GM21423 (cell line): ENCODE results near the gene C16orf87.

Experiments
- ATAC-seq: cut with Tn5 transposase; IDR thresholded peaks from one replicate; pipeline ENCODE4 v1.9.1; 2021; ENCODE audit warnings: mild to moderate bottlenecking, moderate library complexity; ENCODE audit not compliant: unreplicated experiment

Gene C16orf87

GRCh38 chr16:46844771-46845170 lies 13.8 kb upstream of the C16orf87 start:
- no peak for ATAC-seq

GRCh38 chr16:46843898-46844642 lies 13.1 kb upstream of the C16orf87 start:
- ATAC-seq = no peak

DNA sequence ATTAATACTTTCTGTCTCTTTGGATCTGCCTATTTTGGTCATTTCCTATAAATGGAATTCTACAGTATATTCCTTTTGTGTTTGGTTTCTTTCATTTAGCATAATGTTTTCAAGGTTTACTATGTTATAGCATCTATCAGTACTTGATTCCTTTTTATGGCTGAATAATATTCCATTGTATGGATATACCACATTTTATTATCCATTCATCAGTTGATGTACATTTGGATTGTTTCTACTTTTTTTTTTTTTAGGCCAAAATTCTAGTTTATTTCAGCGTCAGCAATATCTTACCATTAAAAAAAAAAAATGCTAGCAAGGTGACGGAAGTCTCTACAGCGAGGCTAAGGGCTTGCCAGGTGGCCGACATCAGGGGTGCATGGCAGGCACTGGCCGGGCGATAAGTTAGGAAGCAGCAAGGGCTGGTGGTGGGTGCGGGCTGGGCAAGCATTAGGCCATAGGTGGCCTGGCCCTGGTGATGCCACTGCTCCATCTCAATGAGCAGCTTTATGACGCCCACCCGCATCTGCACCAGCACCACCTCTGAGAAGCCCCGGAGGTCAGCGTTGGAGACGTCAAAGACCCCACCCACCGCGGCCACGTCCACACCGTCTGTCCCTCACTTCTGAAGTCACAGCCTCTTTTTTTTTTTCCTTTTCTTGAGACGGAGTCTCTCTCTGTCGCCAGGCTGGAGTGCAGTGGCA lies 11.4 kb upstream of the C16orf87 start:
- ATAC-seq = no peak

GRCh38 chr16:46839986-46840443 lies 9.0 kb upstream of the C16orf87 start:
- no peak for ATAC-seq

DNA sequence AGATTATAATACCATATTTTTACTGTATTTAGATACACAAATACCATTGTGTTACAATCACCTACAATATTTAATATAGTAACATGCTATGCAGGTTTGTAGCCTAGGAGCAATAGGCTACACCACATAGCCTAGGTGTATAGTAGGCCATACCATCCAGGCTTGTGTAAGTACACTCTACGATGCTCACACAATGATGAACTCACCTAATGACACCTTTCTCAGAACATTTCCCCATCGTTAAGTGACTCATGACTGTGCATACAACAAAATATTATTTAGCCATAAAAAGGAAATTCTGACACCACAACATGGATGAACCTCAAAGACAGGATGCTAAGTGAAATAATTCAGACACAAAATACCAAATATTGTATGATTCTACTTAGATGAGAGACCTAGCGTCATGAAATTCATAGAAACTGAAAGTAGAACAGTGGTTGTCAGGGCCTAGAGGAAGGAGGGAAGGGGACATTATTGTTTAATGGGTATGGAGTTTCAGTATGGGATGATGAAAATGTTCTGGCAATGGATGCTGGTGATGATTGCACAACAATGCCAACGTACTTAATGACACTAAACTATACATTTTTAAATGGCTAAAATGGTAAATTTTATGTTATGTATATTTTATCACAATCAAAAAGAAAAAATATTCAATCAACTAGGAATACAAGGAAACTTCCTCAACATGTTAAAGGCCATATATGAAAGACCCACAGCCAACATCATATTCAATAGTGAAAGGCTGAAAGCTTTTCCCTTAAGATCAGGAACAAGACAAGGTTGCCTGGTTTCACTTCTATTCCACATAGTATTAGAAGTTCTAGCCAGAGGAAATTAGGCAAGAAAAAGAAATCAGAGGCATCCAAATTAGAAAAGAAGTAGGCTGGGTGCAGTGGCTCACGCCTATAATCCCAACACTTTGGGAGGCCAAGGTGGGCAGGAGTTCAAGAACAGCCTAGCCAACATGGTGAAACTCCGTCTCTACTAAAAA lies 5.9 kb upstream of the C16orf87 start:
- ATAC-seq = no peak

DNA sequence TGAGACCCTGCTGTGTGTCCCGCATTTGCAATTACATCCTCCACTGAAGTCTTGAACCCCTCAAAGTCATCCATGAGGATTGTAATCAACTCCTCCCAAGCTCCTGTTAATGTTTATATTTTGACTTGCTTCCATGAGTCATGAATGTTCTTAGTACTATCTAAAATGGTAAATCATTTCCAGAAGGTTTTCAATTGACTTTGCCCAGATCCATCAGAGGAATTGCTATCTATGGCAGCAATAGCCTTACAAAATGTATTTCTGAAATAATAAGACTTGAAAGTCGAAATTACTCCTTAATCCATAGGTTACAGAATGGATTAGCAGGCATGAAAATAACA lies 2.5 kb upstream of the C16orf87 start:
- ATAC-seq = no peak

DNA sequence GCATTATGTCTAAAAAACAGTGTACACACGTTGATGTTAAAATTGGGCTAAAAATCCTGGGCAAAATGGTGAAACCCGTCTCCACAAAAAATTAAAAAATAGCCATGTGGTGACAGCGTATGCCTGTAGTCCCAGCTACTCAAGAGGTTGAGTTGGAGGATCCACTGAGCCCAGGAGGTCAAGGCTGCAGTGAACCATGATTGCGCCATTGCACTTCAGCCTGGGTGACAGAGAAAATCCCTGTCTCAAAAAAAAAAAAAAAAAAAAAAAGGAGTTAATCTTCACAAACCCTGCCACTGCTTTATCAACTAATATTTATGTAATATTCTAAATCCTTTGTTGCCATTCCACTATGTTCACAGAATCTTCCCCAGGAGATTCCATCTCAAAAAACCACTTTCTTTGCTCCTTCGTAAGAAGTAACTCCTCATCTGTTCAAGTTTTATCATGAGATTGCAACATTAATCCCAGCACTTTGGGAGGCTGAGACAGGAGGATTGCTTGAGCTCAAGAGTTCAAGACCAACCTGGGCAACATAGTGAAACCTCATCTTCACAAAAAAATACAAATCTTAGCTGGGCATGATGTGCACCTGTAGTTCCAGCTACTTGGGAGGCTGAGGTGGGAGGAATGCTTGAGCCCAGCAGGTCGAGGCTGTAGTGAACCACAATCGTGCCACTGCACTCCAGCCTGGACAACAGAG lies 1.9 kb upstream of the C16orf87 start:
- no peak for ATAC-seq

GRCh38 chr16:46830417-46830901 lies 521 bp downstream of the C16orf87 start:
- ATAC-seq = peak; percentile 21

- no peak for ATAC-seq
These were observed 2.0 kb downstream of the C16orf87 start for GRCh38 chr16:46828943-46829342.

DNA sequence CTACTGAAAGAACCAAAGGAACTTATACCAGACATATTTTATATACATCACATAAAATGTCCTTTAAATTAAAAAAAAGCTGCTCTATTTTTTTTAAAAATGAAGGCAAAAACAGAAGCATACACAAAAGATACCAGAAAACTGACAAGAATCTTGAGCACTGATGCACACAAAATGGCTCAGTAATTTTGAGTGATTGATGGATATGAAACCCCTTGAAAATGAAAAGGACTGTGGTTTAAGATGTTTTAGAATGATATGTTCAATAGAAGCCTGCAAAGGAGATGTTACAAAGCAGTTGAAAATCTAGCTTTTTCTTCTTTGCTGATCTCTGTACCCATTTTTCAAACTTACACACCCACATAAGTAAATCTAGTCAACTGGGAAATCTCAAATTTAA lies 2.7 kb downstream of the C16orf87 start:
- no peak for ATAC-seq

DNA sequence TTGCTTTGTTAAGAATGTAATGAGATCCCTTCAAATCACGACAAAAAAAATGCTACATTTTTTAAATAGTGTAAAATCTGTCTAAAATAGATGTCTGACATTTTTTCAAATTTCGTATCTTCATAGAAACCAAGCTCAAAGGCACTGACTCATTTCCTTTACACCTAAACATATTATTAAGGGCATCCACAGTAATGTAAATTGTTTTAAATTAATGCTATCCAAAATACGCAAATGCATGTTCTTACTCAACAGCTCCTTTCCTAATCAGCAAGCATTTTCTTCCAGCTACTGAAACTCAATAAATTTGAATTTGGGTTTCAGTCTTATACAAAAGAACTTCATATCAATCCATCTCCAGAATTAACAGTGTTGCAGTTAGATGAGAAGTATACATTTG lies 4.3 kb downstream of the C16orf87 start:
- ATAC-seq = no peak

- no peak for ATAC-seq
These were observed 8.7 kb downstream of the C16orf87 start for GRCh38 chr16:46822270-46822669.

GRCh38 chr16:46817961-46818360 lies 13.0 kb downstream of the C16orf87 start:
- no peak for ATAC-seq

- no peak for ATAC-seq
These were observed 16.2 kb downstream of the C16orf87 start for GRCh38 chr16:46814790-46815189.

DNA sequence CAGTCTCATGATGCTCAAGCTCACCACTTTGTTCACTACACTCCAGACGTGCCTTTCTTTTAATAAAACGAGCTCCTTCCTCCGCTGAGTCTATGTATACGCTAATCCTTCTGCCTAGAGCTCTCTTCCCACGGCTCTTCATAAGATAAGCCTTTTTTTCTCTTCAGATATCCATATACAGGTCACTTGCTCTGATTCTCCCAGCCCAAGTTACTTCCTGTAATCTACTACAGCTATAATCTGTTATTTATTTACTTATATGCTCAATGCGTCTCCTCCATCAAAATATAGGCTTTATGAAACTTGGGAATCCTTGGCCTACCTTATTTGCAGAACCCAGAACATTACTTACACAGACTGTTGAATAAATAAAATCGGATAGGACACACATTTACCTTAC lies 17.4 kb downstream of the C16orf87 start:
- no peak for ATAC-seq

GRCh38 chr16:46812781-46813540 lies 18.0 kb downstream of the C16orf87 start:
- no peak for ATAC-seq

DNA sequence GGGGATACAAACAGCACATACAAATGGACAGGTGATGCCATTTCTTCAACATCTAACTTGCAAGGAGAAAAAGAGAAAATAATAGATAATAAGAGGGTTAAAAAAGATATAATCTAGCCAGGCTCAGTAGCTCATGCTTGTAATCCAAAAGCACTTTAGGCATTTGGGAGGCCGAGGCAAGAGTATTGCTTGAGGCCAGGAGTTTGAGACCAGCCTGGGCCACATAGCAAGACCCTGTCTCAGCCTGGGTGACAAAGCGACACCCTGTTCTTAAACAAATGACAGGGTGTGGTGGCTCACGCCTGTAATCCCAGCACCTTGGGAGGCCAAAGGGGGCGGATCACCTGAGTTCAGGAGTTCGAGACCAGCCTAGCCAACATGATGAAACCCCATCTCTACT lies 19.3 kb downstream of the C16orf87 start:
- ATAC-seq = no peak

DNA sequence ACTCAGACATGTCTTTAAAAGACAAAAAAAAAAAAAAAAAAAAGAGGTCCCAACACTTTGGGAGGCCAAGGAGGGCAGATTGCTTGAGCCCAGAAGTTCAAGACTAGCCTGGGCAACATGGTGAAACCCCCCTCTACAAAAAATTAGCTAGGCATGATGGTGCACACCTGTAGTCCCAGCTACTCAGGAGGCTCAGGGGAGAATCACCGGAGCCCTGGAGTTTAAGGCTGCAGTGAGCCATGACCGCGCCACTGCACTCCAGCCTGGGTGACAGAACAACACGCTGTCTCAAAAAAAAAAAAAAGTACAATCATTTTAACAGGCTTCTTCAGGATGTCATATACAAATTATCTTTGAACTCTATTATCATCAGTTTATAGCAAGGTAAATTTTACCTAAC lies 22.0 kb downstream of the C16orf87 start:
- peak; percentile 74 for ATAC-seq

DNA sequence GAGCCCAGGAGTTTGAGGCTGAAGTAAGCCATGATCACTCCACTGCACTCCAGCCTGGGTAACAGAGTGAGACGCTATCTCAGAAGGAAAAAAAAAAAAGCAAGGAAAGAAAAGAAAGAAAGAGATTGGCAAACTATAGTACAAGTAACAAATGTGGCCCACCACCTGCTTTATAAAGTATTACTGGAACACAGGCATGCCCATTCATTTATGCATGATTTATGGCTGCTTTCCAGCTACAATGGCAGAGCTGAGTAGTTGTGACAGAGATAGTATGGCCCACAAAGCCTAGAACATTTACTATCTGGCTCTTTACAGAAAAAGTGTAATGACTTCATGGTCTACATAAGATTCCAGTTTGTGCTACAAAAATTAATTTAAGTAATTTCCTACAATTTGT lies 23.6 kb downstream of the C16orf87 start:
- no peak for ATAC-seq

DNA sequence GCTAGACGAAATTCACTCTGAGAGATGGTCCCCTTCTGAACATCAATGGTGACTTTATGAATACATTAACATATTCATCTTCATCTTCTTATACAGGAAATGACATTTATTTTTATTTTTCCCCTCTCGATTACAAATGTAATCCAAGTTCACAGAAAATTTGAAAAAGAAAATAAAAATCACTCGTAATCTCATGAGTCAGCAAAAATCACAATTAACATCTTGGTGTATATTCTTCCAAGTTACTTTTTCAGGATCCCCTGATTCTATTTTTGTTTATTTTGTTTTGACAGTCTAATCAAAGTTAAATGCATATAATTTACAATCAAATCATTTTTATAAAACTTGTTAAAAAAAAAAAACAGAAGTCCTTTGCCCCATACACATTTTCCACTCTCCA lies 27.6 kb downstream of the C16orf87 start:
- no peak for ATAC-seq
